SK-N-SH (cell line): ENCODE measurements around the gene PPM1K. TPM values are rescaled to one million over a fixed set of nuclear protein-coding genes. Genes with fewer than 3 reads are reported as not detected.

Experiments used
- CTCF ChIA-PET: fragments of 300-600, 350-600 bp; formaldehyde crosslinking; extraction: SDS; loops from one replicate; lab custom pipeline; 2021; lab: Yijun Ruan, JAX
- POLR2A ChIA-PET: fragments of 350-600 bp; sonication (Branson Sonifier 250); formaldehyde crosslinking; extraction: SDS; loops from one replicate; lab custom pipeline; 2020; ENCODE audit warnings: antibody characterized with exemption, inconsistent platforms; lab: Yijun Ruan, JAX
- DNase-seq: peaks from one replicate; pipeline ENCODE4 v3.0.0; 2012
- H2AFZ ChIP-seq: fragments of 200-600 bp; sonication (generic); 2 replicates; pipeline ENCODE4 v1.8.1; 2016; ENCODE audit warnings: antibody characterized with exemption, mild to moderate bottlenecking, low read depth
- H3F3A ChIP-seq: fragments of 200-600 bp; sonication (generic); replicated peaks from 2 replicates; pipeline ENCODE3; 2016; ENCODE audit warnings: antibody characterized with exemption, mild to moderate bottlenecking; ENCODE audit not compliant: insufficient read depth
- H3K27ac ChIP-seq, 2 experiments: fragments of 200-500 bp in 1 of 2; fragments of 200-600 bp in 1 of 2; sonication (Bioruptor generic) in 1 of 2; sonication (generic), shearing (Covaris generic) in 1 of 2; 2 replicates each; pipeline versions ENCODE4 v1.5.1 to v1.6.1; 2014 to 2016; ENCODE audit warnings: low read depth in 2 of 2, inconsistent platforms in 1 of 2, low read length in 1 of 2, mild to moderate bottlenecking in 1 of 2, mixed read lengths in 1 of 2
- H3K27me3 ChIP-seq: fragments of 200-600 bp; sonication (generic), shearing (Covaris generic); 2 replicates; pipeline ENCODE4 v1.6.1; 2016; ENCODE audit warnings: mixed run types; ENCODE audit not compliant: insufficient read depth
- H3K36me3 ChIP-seq, 2 experiments: fragments of 200-500 bp in 1 of 2; fragments of 200-600 bp in 1 of 2; sonication (Bioruptor generic) in 1 of 2; sonication (generic) in 1 of 2; replicated peaks in 1 of 2; 2 replicates each; pipeline versions ENCODE3 to v1.5.1; 2014 to 2016; ENCODE audit warnings: low read length in 1 of 2, mild to moderate bottlenecking in 1 of 2; ENCODE audit not compliant: insufficient read depth in 2 of 2, control insufficient read depth in 1 of 2
- H3K4me1 ChIP-seq, 2 experiments: fragments of 200-500 bp in 1 of 2; fragments of 200-600 bp in 1 of 2; sonication (Bioruptor generic) in 1 of 2; sonication (generic), shearing (Covaris generic) in 1 of 2; 2 replicates each; pipeline versions ENCODE4 v1.5.1 to v1.6.1; 2014 to 2016; ENCODE audit warnings: low read depth in 1 of 2, low read length in 1 of 2, mixed run types in 1 of 2; ENCODE audit not compliant: insufficient read depth in 2 of 2, control insufficient read depth in 1 of 2
- H3K4me2 ChIP-seq: fragments of 200-600 bp; sonication (generic), shearing (Covaris generic); 2 replicates; pipeline ENCODE4 v1.6.1; 2017; ENCODE audit warnings: mixed run types
- H3K4me3 ChIP-seq, 2 experiments: fragments of 200-500 bp in 1 of 2; fragments of 200-600 bp in 1 of 2; sonication (Bioruptor generic) in 1 of 2; sonication (generic), shearing (Covaris generic) in 1 of 2; 2 replicates each; pipeline versions ENCODE4 v1.5.1 to v1.8.1; 2014 to 2016; ENCODE audit warnings: low read depth in 2 of 2, inconsistent platforms in 1 of 2, low read length in 1 of 2, mild to moderate bottlenecking in 1 of 2, mixed read lengths in 1 of 2, moderate library complexity in 1 of 2
- H3K79me2 ChIP-seq: fragments of 200-600 bp; sonication (generic); 2 replicates; pipeline ENCODE4 v1.8.1; 2017; ENCODE audit warnings: mild to moderate bottlenecking; ENCODE audit not compliant: insufficient read depth
- H3K9ac ChIP-seq: fragments of 200-600 bp; sonication (generic); 2 replicates; pipeline ENCODE4 v1.6.1; 2017; ENCODE audit warnings: mixed run types
- H3K9me2 ChIP-seq: fragments of 200-600 bp; sonication (generic); 2 replicates; pipeline ENCODE4 v1.6.1; 2017; ENCODE audit warnings: mixed run types
- H3K9me3 ChIP-seq: fragments of 200-600 bp; sonication (generic); 2 replicates; pipeline ENCODE4 v1.6.1; 2017; ENCODE audit warnings: mixed run types, mild to moderate bottlenecking, moderate library complexity
- H4K20me1 ChIP-seq: fragments of 200-600 bp; sonication (generic); 2 replicates; pipeline ENCODE4 v1.6.1; 2017; ENCODE audit warnings: mild to moderate bottlenecking, mixed run types; ENCODE audit not compliant: insufficient read depth
- CTCF ChIP-seq: fragments of 200-600 bp; sonication (generic); IDR thresholded peaks from 2 replicates; pipeline ENCODE4 v1.6.1; 2017; ENCODE audit warnings: antibody characterized with exemption, mild to moderate bottlenecking, moderate library complexity
- EP300 ChIP-seq, 2 experiments: IDR thresholded peaks; 2 replicates each; pipeline versions ENCODE4 v1.4.0 to v1.6.1; 2012; ENCODE audit warnings: borderline replicate concordance in 1 of 2, low read depth in 1 of 2, low read length in 1 of 2
- FOXJ3 ChIP-seq: sonication (generic); formaldehyde crosslinking; IDR thresholded peaks from 2 replicates; pipeline ENCODE4 v1.5.1; 2020; ENCODE audit warnings: mild to moderate bottlenecking, missing genetic modification reagents
- GABPA ChIP-seq: IDR thresholded peaks from 2 replicates; pipeline ENCODE4 v1.4.0; 2012; ENCODE audit warnings: low read depth, mild to moderate bottlenecking
- GATA2 ChIP-seq: sonication (generic); formaldehyde crosslinking; IDR thresholded peaks from 2 replicates; pipeline ENCODE4 v1.5.0; 2020; ENCODE audit warnings: mild to moderate bottlenecking, missing genetic modification reagents
- IRF3 ChIP-seq: fragments of 150-350 bp; IDR thresholded peaks from 2 replicates; pipeline ENCODE4 v1.6.1; 2016; ENCODE audit warnings: mild to moderate bottlenecking, low read depth, low read length
- JUND ChIP-seq: IDR thresholded peaks from 2 replicates; pipeline ENCODE4 v1.4.0; 2012
- MEF2A ChIP-seq: IDR thresholded peaks from 2 replicates; pipeline ENCODE4 v1.4.0; 2012; ENCODE audit warnings: low read depth, borderline replicate concordance
- NRF1 ChIP-seq: IDR thresholded peaks from 2 replicates; pipeline ENCODE4 v1.6.1; 2012; ENCODE audit warnings: low read depth, mild to moderate bottlenecking, low read length
- POLR2AphosphoS5 ChIP-seq: IDR thresholded peaks from 2 replicates; pipeline ENCODE4 v1.6.1; 2012; ENCODE audit warnings: low read depth, low read length
- RAD21 ChIP-seq: IDR thresholded peaks from 2 replicates; pipeline ENCODE4 v1.6.1; 2012; ENCODE audit warnings: mild to moderate bottlenecking, low read length
- RCOR1 ChIP-seq: fragments of 150-350 bp; IDR thresholded peaks from 2 replicates; pipeline ENCODE4 v1.6.1; 2017; ENCODE audit warnings: antibody characterized with exemption, low read length
- RFX5 ChIP-seq: IDR thresholded peaks from 2 replicates; pipeline ENCODE4 v1.6.1; 2012; ENCODE audit warnings: mild to moderate bottlenecking, improper control_type of control experiment, low read length
- RXRA ChIP-seq: IDR thresholded peaks from 2 replicates; pipeline ENCODE4 v1.4.0; 2012; ENCODE audit warnings: low read depth, mild to moderate bottlenecking, borderline replicate concordance
- SIN3A ChIP-seq: IDR thresholded peaks from 2 replicates; pipeline ENCODE4 v1.6.1; 2012; ENCODE audit warnings: low read depth, mild to moderate bottlenecking, low read length, moderate library complexity, borderline replicate concordance
- TCF12 ChIP-seq: IDR thresholded peaks from 2 replicates; pipeline ENCODE4 v1.4.0; 2012
- TEAD4 ChIP-seq: IDR thresholded peaks from 2 replicates; pipeline ENCODE4 v1.4.0; 2012; ENCODE audit warnings: mild to moderate bottlenecking, borderline replicate concordance; ENCODE audit not compliant: insufficient read depth
- YY1 ChIP-seq: IDR thresholded peaks from 2 replicates; pipeline ENCODE4 v1.4.0; 2012; ENCODE audit warnings: low read depth, mild to moderate bottlenecking
- WGBS: methylation state at CpG from one replicate; pipeline ENCODE4 v1.1.6; 2017; ENCODE audit warnings: low lambda C conversion rate; 5-methylcytosine and 5-hydroxymethylcytosine counted together
- polyA plus RNA-seq, 3 experiments: library from polyadenylated mRNA; depleted of rRNA; stranded (reverse); fragments of >200 nt; gene quantifications; 2 replicates each; pipeline ENCODE4 v1.2.3, GENCODE V29; 2012
- TF ChIP-seq, protein P1 (sequence below): IDR thresholded peaks from 2 replicates; pipeline ENCODE4 v1.4.0; 2012; ENCODE audit warnings: low read depth, borderline replicate concordance
- TF ChIP-seq, protein P2 (sequence below): IDR thresholded peaks from 2 replicates; pipeline ENCODE4 v1.4.0; 2012; ENCODE audit warnings: low read depth, borderline replicate concordance

PPM1K gene
- polyA plus RNA-seq, 1 of the 3 experiments (the other 2 are of a cell fraction) = 2.5 TPM

DNA sequence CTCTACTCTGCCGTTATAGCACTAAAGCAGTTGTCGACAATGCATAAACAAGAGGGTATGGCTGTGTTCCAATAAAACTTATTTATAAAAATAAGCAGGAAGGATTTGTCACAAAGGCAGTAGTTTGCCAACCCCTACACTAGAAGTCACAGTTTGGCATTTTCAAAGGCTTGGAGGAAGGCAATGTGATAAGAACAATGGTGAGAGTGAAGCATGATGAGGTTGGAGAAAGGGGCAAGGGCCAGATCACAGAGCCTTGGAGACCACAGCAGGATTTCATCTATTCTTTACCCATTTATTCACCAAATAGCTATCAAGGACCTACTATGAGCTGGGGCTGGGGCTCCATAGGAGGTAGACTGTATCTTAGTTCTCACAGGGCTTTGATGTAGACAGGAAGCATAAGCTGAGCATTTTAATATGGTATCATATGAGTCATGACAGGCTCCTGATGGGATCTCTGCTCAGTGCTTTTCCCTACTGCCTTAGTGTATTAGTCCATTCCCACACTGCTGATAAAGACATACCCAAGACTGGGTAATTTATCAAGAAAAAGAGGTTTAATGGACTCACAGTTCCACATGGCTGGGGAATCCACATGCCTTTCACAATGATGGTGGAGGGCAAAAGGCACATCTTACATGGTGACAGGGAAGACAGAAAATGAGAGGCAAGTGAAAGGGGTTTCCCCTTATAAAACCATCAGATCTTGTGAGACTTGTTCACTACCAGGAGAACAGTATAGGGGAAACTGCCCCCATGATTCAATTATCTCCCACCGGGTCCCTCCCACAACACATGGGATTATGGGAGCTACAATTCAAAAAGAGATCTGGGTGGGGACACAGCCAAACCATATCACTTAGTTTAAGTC, 58.9 kb downstream of the PPM1K start:
- no peak overlapping the region for H3K4me2 ChIP-seq
- H3F3A ChIP-seq = no peaks in the 10 kb centered on the region
- no peaks in the 10 kb centered on the region for H3K79me2 ChIP-seq
- H3K4me3 ChIP-seq = no peak overlapping the region
- DNase-seq = no peak
- no peak overlapping the region for H2AFZ ChIP-seq
- no peaks in the 10 kb centered on the region for H4K20me1 ChIP-seq
- no peaks in the 10 kb centered on the region for H3K36me3 ChIP-seq
- POLR2A ChIA-PET = no interaction called here
- CTCF ChIA-PET = interaction anchor here (1.3 to 6.5 kb wide), 4 partner anchors 14 to 291 kb away, joined by 3 to 48 read pairs (median 9); no protein-coding TSS in a partner anchor
- TF ChIP-seq TCF12 (no peak), GATA2 (CRISPR knock-in tag) (no peak), JUND (no peak), POLR2AphosphoS5 (no peak), EP300 (IDR thresholded peaks at IDR 0.05; ENCODE audit: borderline replicate concordance in 1 of 2, low read depth in 1 of 2, low read length in 1 of 2) (no peak), CTCF (no peak), RXRA (no peak), GABPA (no peak), NRF1 (no peak), RAD21 (no peak), MEF2A (no peak), YY1 (no peak), RCOR1 (no peak), IRF3 (no peak), TEAD4 (no peak), SIN3A (no peak), FOXJ3 (CRISPR knock-in tag) (no peak), RFX5 (no peak)
- TF ChIP-seq, protein P1, sequence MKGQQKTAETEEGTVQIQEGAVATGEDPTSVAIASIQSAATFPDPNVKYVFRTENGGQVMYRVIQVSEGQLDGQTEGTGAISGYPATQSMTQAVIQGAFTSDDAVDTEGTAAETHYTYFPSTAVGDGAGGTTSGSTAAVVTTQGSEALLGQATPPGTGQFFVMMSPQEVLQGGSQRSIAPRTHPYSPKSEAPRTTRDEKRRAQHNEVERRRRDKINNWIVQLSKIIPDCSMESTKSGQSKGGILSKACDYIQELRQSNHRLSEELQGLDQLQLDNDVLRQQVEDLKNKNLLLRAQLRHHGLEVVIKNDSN = no peak
- TF ChIP-seq, protein P2, sequence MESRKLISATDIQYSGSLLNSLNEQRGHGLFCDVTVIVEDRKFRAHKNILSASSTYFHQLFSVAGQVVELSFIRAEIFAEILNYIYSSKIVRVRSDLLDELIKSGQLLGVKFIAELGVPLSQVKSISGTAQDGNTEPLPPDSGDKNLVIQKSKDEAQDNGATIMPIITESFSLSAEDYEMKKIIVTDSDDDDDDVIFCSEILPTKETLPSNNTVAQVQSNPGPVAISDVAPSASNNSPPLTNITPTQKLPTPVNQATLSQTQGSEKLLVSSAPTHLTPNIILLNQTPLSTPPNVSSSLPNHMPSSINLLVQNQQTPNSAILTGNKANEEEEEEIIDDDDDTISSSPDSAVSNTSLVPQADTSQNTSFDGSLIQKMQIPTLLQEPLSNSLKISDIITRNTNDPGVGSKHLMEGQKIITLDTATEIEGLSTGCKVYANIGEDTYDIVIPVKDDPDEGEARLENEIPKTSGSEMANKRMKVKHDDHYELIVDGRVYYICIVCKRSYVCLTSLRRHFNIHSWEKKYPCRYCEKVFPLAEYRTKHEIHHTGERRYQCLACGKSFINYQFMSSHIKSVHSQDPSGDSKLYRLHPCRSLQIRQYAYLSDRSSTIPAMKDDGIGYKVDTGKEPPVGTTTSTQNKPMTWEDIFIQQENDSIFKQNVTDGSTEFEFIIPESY = no peak
- no peaks in the 10 kb centered on the region for H3K9me2 ChIP-seq
- no peaks in the 10 kb centered on the region for H3K27me3 ChIP-seq
- WGBS = 28% methylated on average over 3 of the region's 3 CpGs
- H3K27ac ChIP-seq = no peak overlapping the region
- H3K9me3 ChIP-seq = no peaks in the 10 kb centered on the region
- no peak overlapping the region for H3K9ac ChIP-seq
- H3K4me1 ChIP-seq = no peaks in the 10 kb centered on the region
